Stimulated activated naive CD8-positive, alpha-beta T cell treated with anti-CD3 and anti-CD28 coated beads, Interleukin-15, amount 100 ng/mL, for 72 hours (primary cell): ENCODE results near the gene NRDC.
"Not testable (repeated sequence)": the region's sequence is repeated elsewhere in the genome, so short reads cannot be mapped to it uniquely, and the experiment has no call there.

Experiments
- ATAC-seq: fragments of 150-1000 bp; cut with Tn5 transposase; 2 replicates; pipeline ENCODE4 v1.10.0; 2021; ENCODE audit warnings: mild to moderate bottlenecking, moderate library complexity
- DNase-seq, 2 donors: peaks; one replicate each; pipeline ENCODE4 v3.0.0; 2021 to 2022
- H3K27ac Mint-ChIP-seq, 2 donors: one replicate each; pipeline ENCODE4 v1.8.0; 2022; ENCODE audit warnings: mild to moderate bottlenecking in 2 of 2, mixed read lengths in 2 of 2, moderate library complexity in 2 of 2
- H3K27me3 Mint-ChIP-seq: one replicate; pipeline ENCODE4 v1.8.0; 2022; ENCODE audit warnings: mixed read lengths
- H3K4me1 Mint-ChIP-seq: one replicate; pipeline ENCODE4 v1.8.0; 2022; ENCODE audit warnings: mild to moderate bottlenecking, mixed read lengths
- H3K4me3 Mint-ChIP-seq, 2 donors: one replicate each; pipeline ENCODE4 v1.8.0; 2022; ENCODE audit warnings: mild to moderate bottlenecking in 2 of 2, mixed read lengths in 2 of 2, moderate library complexity in 1 of 2
- H3K9me3 Mint-ChIP-seq, 2 donors: one replicate each; pipeline ENCODE4 v1.8.0; 2022; ENCODE audit warnings: mixed read lengths in 2 of 2

The NRDC gene

GRCh38 chr1:51902456-51902855 is 23.9 kb upstream of the NRDC start:
- no peak for DNase-seq
- H3K4me1 Mint-ChIP-seq = peaks cover 6% of the 10 kb centered on the region

GRCh38 chr1:51901151-51901550 is 22.6 kb upstream of the NRDC start:
- H3K27ac Mint-ChIP-seq = no peak overlapping the region
- no peaks in the 10 kb centered on the region for H3K4me1 Mint-ChIP-seq
- no peak overlapping the region for H3K4me3 Mint-ChIP-seq
- no peaks in the 10 kb centered on the region for H3K9me3 Mint-ChIP-seq
- ATAC-seq = no peak
- no peak for DNase-seq
- peaks cover 22% of the 10 kb centered on the region for H3K27me3 Mint-ChIP-seq

More at GRCh38 chr1:51902456-51902855, 23.9 kb upstream of the NRDC start:
- no peak for ATAC-seq
- Mint-ChIP-seq H3K27ac (no peak overlapping the region), H3K4me3 (no peak overlapping the region), H3K27me3 (peaks cover 18% of the 10 kb centered on the region), H3K9me3 (peaks cover 0 to 7% of the 10 kb centered on the region in 2 donors)

GRCh38 chr1:51899022-51899421 is 20.5 kb upstream of the NRDC start:
- peaks cover 41% of the 10 kb centered on the region for H3K27me3 Mint-ChIP-seq
- DNase-seq (no peak), ATAC-seq (no peak)
- H3K9me3 Mint-ChIP-seq = no peaks in the 10 kb centered on the region
- H3K4me3 Mint-ChIP-seq = no peak overlapping the region
- H3K4me1 Mint-ChIP-seq = no peaks in the 10 kb centered on the region
- H3K27ac Mint-ChIP-seq = no peak overlapping the region

- no peaks in the 10 kb centered on the region for H3K4me1 Mint-ChIP-seq
- H3K27me3 Mint-ChIP-seq = peaks cover 49% of the 10 kb centered on the region
- no peaks in the 10 kb centered on the region for H3K9me3 Mint-ChIP-seq
- H3K4me3 Mint-ChIP-seq = no peak overlapping the region
- no peak overlapping the region for H3K27ac Mint-ChIP-seq
- DNase-seq = no peak
- ATAC-seq = no peak
Measured at GRCh38 chr1:51898090-51898734, 19.7 kb upstream of the NRDC start.

DNA sequence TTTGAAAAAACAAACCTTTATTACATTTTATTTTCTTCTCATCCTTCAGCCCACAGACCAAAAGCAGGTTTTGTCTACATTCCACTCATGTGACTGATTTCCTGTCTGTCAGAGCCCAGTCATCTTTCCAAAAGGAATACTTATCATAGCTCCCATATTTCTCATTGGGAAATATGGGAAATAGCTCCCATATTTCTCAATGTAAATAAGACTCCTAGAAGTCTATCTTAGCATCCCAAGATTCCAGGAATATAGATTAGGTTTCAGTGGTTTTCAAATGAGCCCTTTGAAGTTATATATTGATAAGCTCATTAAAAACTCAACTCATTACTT is 19.1 kb upstream of the NRDC start:
- DNase-seq (no peak), ATAC-seq (no peak)
- H3K27me3 Mint-ChIP-seq = peaks cover 52% of the 10 kb centered on the region
- H3K4me1 Mint-ChIP-seq = no peaks in the 10 kb centered on the region
- no peak overlapping the region for H3K27ac Mint-ChIP-seq
- H3K9me3 Mint-ChIP-seq = no peaks in the 10 kb centered on the region
- H3K4me3 Mint-ChIP-seq = no peak overlapping the region

- peaks cover 56% of the 10 kb centered on the region for H3K27me3 Mint-ChIP-seq
Measured at GRCh38 chr1:51894748-51895147, 16.2 kb upstream of the NRDC start.

GRCh38 chr1:51878308-51878615 is 265 bp downstream of the NRDC start:
- ATAC-seq = no peak

More at GRCh38 chr1:51894748-51895147, 16.2 kb upstream of the NRDC start:
- H3K4me3 Mint-ChIP-seq, H3K27ac Mint-ChIP-seq, DNase-seq, H3K4me1 Mint-ChIP-seq, ATAC-seq, H3K9me3 Mint-ChIP-seq: not testable (repeated sequence)

GRCh38 chr1:51877434-51878307 is 856 bp downstream of the NRDC start:
- DNase-seq (no peak), ATAC-seq (peak; percentile 2)
- Mint-ChIP-seq H3K4me3 (no peak overlapping the region), H3K9me3 (no peaks in the 10 kb centered on the region), H3K27me3 (peaks cover 3% of the 10 kb centered on the region), H3K27ac (peak overlapping the region; percentile 61 to 68), H3K4me1 (peaks cover 16% of the 10 kb centered on the region)

More at GRCh38 chr1:51878308-51878615, 265 bp downstream of the NRDC start:
- Mint-ChIP-seq H3K4me1 (peaks cover 15% of the 10 kb centered on the region), H3K27me3 (peaks cover 9% of the 10 kb centered on the region), H3K4me3 (no peak overlapping the region), H3K9me3 (no peaks in the 10 kb centered on the region), H3K27ac (no peak overlapping the region)
- DNase-seq = no peak

- H3K4me1 Mint-ChIP-seq = peaks cover 34% of the 10 kb centered on the region
- no peaks in the 10 kb centered on the region for H3K27me3 Mint-ChIP-seq
- H3K9me3 Mint-ChIP-seq = no peaks in the 10 kb centered on the region
- no peak for ATAC-seq
- H3K27ac Mint-ChIP-seq = no peak overlapping the region
- no peak for DNase-seq
- H3K4me3 Mint-ChIP-seq = peak overlapping the region; percentile 68 to 71
Measured at GRCh38 chr1:51875836-51876235, 2.7 kb downstream of the NRDC start.

DNA sequence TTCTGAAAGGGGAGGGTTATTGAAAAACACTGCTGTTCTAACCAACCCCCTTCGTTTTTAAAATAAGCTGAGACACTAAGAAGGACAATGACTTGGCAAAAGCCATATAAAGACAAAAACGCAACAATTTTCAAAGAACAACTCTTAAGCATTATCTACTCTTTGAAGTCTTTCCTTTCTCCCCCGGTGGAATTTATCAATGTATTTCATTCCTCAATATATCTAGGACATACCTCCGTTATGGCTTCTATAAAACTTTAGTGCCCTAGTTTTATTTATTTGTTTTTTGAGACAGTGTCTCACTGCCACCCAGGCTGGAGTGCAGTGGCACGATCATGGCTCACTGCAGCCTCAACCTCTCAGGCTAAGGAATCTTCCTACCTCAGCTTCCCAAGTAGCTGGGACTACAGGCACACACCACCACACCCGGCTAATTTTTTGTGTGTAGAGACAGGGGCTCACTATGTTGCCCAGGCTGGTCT is 3.2 kb downstream of the NRDC start:
- Mint-ChIP-seq H3K27me3 (no peaks in the 10 kb centered on the region), H3K4me3 (peak overlapping the region; percentile 68 to 71), H3K4me1 (peaks cover 38% of the 10 kb centered on the region), H3K9me3 (no peaks in the 10 kb centered on the region), H3K27ac (no peak overlapping the region)
- no peak for DNase-seq
- no peak for ATAC-seq

GRCh38 chr1:51873270-51873669 is 5.3 kb downstream of the NRDC start:
- not testable (repeated sequence) for H3K4me3 Mint-ChIP-seq, DNase-seq, H3K9me3 Mint-ChIP-seq, H3K27me3 Mint-ChIP-seq, ATAC-seq, H3K27ac Mint-ChIP-seq
- H3K4me1 Mint-ChIP-seq = peaks cover 48% of the 10 kb centered on the region

DNA sequence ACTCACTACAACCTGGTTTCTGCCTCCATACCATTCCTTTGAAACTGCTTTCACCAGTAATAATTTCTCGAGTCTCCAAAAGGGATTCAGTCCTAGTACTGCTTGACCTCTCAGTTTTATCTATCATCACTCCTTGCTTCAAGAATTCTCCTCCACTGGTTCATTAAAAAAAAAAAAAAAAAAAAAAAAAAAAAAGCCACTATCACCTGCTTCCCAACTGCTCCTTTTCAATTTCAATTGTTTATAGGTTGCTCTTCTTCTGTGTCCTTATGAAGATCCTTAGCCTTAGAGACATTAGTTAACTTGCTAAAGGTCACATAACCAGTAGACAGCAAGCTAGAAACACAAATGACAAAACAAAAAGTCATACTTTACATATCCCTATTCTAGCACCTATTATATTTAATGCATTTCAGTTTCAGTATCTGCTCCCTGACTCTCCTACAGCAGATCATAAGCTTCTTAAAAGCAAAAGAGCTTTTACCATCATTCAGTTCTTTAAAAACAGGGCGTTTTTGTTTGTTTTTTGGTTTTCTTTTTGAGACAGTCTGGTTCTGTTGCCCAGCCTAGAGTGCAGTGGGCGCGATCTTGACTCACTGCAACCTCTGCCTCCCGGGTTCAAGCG is 7.1 kb downstream of the NRDC start:
- ATAC-seq (no peak), DNase-seq (no peak)
- Mint-ChIP-seq H3K4me3 (no peak overlapping the region), H3K9me3 (no peaks in the 10 kb centered on the region), H3K27ac (peak overlapping the region in 1 of 2 donors; percentile 72), H3K27me3 (no peaks in the 10 kb centered on the region), H3K4me1 (peaks cover 64% of the 10 kb centered on the region)

DNA sequence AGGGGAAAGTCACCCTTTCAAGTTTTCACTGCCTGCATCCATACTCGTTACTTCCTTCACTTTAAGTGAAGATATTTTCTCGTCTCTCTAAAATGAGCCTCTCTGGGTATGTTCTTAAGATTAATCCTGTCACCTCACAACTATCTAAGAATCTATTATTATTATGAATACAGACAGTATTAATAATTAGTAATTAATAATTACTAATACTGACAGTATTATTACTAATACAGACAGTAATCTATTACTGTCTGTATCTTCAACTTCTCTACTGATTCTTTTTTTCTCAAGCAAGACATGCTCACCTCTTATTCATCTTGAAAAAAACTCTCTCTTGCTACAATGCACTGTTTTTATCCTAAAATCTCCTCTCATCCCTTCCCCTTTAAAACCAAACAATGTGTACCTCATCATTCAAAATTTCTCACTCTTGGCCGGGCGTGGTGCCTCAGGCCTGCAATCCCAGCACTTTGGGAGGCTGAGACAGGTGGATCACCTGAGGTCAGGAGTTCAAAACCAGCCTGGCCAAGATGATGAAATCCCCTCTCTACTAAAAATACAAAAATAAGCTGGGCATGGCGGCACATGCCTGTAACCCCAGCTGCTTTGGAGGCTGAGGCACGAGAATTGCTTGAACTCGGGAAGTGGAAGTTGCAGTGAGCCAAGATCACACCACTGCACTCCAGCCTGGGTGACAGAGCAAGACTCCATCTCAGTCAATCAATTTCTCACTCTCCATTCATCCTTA is 7.8 kb downstream of the NRDC start:
- DNase-seq (no peak), ATAC-seq (no peak)
- Mint-ChIP-seq H3K9me3 (no peaks in the 10 kb centered on the region), H3K4me3 (no peak overlapping the region), H3K27ac (peak overlapping the region in 1 of 2 donors; percentile 4), H3K27me3 (no peaks in the 10 kb centered on the region), H3K4me1 (peaks cover 62% of the 10 kb centered on the region)

- DNase-seq (no peak), ATAC-seq (peak; percentile 45)
- no peaks in the 10 kb centered on the region for H3K9me3 Mint-ChIP-seq
- H3K4me1 Mint-ChIP-seq = peaks cover 61% of the 10 kb centered on the region
- H3K27ac Mint-ChIP-seq = no peak overlapping the region
- H3K27me3 Mint-ChIP-seq = no peaks in the 10 kb centered on the region
- no peak overlapping the region for H3K4me3 Mint-ChIP-seq
Measured at GRCh38 chr1:51867479-51868232, 10.9 kb downstream of the NRDC start.

DNA sequence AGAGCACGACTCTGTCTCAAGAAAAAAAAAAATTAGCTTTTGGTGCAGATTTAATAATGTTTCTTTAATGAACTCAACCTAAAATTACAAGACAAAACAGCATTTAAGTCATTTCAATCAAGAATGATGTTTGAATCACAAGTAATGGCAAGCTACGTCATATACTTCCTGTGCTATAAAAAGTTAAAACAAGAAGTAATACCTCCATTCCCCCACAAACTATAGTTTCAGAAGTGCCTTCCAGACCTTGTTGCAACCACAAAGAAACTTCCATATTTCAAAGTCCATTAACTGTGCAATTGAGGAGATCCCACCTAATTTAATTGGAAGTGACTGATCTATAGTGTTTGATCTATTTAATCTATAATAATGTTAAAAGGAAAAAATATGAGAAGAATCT is 15.1 kb downstream of the NRDC start:
- H3K4me1 Mint-ChIP-seq = peaks cover 48% of the 10 kb centered on the region
- no peaks in the 10 kb centered on the region for H3K27me3 Mint-ChIP-seq
- peak; percentile 57 for ATAC-seq
- H3K9me3 Mint-ChIP-seq = no peaks in the 10 kb centered on the region
- peak overlapping the region; percentile 14 to 52 for H3K4me3 Mint-ChIP-seq
- H3K27ac Mint-ChIP-seq = no peak overlapping the region
- DNase-seq = no peak
